Cerebellar nuclear complex (tissue), 1 donor: ENCODE measurements around the gene LILRB5.
"Not testable (repeated sequence)": the region's sequence is repeated elsewhere in the genome, so short reads cannot be mapped to it uniquely, and the experiment has no call there.

Experiments
- DNase-seq, 2 experiments: peaks; one replicate each; lab custom pipeline; 2025; lab: John Stamatoyannopoulos, UW

The LILRB5 gene

DNA sequence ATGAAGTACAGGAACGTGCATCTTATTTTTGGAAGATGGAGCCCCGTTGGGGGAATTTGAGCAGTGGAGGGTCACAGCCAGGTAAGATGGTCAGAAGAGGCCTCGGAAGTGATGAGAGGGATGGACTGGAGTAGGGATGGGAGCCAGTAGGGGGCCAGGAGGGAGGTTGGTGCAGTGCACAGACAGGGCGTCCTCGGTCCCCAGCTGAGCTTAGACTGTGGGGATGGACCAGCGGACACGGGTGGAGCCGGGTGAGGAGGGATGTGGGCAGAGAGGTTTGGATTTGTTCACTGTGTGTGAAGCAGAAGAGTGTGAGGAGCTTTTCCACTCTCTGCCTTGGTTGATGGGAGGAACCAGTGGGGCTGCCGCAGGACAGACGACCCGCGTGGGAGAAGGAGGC, 45.8 kb downstream of the LILRB5 start:
- no peak for DNase-seq

GRCh38 chr19:54209811-54210494, 47.1 kb downstream of the LILRB5 start:
- no peak for DNase-seq

DNA sequence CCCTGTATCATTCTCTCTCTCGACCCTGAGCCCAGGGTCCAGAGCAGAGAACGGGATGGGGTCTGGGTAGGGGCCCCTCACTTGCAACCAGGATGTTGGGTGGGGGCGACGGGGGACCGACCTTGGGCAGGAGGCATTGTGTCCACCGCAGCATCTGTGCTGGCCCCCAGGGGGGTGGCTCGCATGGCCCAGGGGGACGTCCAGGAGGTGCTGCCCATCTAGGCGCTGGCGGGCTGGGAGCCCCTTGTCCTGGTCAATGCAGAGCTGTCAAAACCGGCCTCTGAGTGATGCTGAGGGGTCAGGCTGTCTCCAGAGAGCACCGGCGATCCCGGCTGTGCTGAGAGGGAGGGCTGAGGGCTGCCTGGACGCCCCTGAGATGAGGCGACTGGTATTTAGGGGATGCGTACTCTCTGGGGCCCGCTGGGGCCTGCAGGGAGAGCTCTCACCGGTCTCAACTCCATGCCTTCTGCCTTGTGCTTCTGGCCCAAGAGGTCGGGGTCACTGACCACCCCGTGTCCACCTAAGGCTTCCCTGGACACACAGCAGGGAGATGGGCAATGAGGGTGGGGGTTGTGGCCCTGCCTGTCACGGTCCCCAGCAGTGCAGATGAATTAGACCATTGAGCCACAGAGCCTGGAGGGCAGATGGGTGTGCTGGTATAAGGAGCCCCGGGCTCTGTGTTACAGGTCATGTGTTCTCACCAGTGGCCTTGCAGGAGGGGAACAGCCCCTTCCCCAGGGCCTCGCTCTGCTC, 47.8 kb downstream of the LILRB5 start:
- DNase-seq = no peak

DNA sequence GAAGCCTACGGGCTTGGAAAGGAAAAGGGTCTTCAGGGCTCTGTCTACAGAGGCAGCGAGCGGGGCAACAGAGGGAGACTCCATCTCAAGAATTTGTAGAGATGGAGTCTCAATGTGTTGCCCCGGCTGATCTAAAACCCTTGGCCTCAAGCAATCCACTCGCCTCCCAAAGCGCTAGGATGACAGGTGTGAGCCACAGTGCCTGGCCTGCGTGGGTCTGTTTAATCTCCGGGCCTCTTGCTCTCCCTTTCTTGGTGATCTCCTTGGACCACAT, 48.4 kb downstream of the LILRB5 start:
- DNase-seq = no peak

DNA sequence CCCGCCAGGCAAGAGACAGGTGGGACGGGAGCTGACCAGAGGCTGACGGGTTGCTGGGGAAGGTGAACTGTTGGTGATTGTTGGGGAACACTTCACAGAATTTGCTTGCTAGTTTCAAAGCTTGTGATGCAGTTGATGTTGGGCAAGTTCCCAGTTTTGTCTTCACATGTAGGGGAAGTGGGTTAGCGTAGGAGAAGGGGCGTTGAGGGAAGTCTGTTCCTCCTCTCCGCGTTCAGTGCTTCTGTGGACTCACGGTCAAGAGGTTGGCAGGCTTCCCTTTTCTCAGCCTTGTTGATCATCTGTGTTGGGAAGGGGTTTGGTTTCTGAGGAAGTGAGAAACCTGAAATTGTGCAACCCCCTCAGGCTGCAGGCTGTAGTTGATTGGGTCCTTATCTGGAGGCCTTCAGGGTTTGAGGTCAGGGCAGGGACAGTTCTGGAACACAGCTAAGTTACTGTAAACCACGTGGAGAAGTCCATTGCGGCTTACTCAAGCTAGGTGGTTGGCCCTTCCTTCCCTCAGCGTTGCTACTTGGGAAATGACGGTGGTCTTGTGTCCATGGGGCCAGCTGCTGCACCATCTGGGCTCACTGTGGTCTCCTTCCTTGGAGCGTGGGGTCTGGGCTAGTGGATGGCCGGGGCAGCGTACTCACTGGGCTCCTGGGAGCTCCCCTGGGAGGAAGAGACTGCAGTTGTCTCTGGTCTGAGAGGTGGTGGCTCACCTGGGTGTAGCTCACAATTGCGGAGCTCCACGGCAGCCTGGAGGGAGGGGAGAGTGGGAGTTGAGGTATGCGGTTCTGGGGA, 48.9 kb downstream of the LILRB5 start:
- no peak for DNase-seq

DNA sequence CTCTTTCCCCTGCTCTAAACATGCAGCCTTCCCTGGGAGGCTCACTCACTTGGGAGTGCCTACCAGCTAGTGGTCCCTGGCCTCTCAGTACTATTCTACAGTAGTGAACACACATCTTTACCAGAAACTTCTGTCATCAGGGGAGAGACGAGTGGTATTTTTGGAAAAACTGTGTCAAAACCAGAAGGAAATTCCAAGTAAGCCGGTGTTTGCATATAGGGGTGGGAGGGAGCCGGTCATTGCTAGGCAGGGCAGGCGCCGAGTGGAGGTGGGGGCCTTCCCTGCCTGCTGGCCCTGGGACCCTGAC, 49.4 kb downstream of the LILRB5 start:
- no peak for DNase-seq

GRCh38 chr19:54207193-54207592, 49.9 kb downstream of the LILRB5 start:
- not testable (repeated sequence) for DNase-seq

- DNase-seq = no peak
Observed at GRCh38 chr19:54206831-54207177, 50.3 kb downstream of the LILRB5 start.

GRCh38 chr19:54206030-54206830, 50.8 kb downstream of the LILRB5 start:
- no peak for DNase-seq

DNA sequence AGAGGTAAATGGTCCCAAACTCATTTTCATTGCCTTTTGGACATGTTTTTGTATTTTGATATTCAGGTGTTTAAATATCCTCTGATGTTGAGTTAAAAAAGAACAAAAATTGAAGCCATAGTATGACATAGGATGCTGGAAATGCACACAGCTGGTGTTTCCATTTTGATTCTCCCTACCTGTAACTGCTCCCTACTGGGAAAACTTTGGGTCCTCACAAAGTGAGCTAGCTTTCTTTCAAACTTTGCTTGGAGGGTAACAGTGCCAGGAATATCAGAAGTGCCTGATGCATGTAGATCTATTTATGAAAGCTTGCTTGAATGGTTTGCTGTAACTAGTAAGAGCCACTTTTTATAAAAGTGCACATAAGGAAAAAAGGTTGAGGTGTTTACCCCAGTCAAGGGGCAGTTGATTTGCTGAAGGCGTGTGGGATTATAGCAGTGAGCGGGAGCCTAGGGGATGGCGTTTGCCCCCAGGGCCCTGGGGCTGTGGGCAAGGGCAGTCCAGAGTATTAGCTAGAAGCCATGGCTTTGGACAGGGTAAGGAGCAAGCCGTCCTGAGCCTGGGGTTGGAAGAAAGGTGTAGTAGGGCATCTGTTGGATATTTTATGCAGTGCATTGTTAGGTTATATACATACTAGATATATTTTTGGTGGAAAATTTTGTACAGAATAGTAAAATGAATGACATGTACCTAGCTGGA, 52.2 kb downstream of the LILRB5 start:
- no peak for DNase-seq

DNA sequence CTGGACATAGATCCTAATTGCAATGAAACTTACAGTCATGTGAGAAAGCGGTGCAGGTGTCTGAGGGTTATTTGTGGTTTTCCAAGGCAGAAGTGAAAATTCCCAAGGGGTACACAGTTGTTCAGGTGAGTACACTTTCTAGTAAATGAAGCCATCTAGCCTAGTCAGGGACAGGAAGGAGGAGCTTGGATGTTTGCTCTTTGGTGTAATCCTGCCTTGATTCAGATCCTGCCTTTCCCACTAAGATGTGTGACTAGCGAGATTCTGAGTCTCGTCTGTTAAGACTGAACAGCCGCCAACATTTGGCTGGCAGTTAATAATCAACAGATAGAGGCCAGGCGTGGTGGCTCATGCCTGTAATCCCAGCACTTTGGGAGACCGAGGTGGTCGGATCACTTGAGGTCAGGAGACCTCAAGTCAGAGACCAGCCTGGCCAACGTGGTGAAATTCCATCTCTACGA, 53.9 kb downstream of the LILRB5 start:
- DNase-seq = no peak

- no peak for DNase-seq
Observed at GRCh38 chr19:54201980-54202379, 55.1 kb downstream of the LILRB5 start.

DNA sequence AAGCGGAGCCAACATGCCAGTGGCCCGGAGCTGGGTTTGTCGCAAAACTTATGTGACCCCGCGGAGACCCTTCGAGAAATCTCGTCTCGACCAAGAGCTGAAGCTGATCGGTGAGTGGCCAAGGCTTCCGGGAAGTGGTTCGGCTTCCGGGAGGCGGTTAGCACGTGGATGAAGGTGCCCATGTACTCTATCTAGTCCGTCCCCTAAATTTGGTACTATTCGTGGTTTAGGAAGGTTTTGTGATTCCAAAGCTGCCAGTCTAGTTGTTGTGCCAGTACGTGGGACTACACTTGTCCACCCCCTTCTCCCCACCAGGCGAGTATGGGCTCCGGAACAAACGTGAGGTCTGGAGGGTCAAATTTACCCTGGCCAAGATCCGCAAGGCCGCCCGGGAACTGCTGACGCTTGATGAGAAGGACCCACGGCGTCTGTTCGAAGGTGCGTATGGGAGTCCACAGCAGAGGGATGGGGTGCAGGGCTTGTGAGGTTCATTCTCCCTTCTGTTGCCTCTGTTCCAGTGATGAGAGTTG, 55.8 kb downstream of the LILRB5 start:
- DNase-seq = no peak
